Endometrial microvascular endothelial cells (primary cell): ENCODE results near the gene ERBB4. TPM values are rescaled to one million over a fixed set of nuclear protein-coding genes. Genes with fewer than 3 reads are reported as not detected.
"Not testable (repeated sequence)": the region's sequence is repeated elsewhere in the genome, so short reads cannot be mapped to it uniquely, and the experiment has no call there.

ENCODE experiments used
- in situ Hi-C: cut with HindIII; loops from 2 replicates; pipeline ENCODE4 v1.10.0; 2017; ENCODE audit warnings: low sequenced_read_pairs, low pct_unique_long_range_greater_than_20kb; ENCODE audit errors: inconsistent ontology term
- total RNA-seq: library from RNA; depleted of rRNA; stranded (reverse); fragments of >200 nt; gene quantifications from one replicate; pipeline ENCODE4 v1.2.3, GENCODE V29; 2015; ENCODE audit errors: inconsistent ontology term

ERBB4 gene
- total RNA-seq, 1 donor from 2014 or later: not detected

DNA sequence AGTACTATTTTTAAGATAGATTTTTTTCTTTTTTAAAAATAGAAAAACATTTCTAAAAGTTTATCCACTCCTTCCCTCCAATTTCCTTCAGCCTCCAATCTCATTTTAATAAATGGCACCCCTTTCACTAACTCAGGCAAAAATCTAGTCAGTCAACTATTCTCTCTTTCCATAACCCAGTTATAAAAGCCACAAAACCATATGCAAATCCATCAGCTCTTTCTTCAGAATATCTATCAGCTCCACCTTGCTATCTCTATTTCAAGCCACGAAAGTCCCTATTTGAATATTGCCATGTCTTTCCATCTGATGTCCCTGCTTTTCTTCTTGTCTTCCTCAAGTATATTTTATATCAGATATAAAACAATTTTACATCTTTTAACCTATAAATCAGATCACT is 397.1 kb downstream of the ERBB4 start:
- in situ Hi-C loops: no loop called here

- in situ Hi-C loops: no loop called here
These were observed 402.3 kb downstream of the ERBB4 start for GRCh38 chr2:212136216-212136795.

DNA sequence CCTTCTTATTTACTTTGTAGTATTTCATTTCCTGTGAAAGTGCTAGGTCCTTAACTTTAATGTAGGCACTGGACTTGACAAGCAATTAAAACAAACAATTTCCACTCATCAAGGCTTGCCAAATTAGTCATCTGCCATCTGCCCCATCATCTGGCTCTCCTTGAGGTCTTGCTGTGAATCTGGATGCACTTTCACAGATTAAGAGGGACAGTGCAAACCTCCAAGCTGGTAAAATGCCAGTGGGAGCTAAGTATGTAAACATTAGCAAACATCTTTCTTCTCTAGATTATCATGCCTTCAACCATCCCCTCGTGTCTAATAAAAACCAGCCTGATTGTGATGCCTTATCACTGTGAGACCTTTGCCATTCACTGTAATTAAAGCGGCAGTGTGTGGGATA is 402.9 kb downstream of the ERBB4 start:
- in situ Hi-C loops: no loop called here

GRCh38 chr2:212133337-212133736 is 405.3 kb downstream of the ERBB4 start:
- in situ Hi-C loops: no loop called here

GRCh38 chr2:212124598-212124997 is 414.0 kb downstream of the ERBB4 start:
- in situ Hi-C loops: no loop called here

GRCh38 chr2:212119591-212119990 is 419.0 kb downstream of the ERBB4 start:
- in situ Hi-C loops: no loop called here

- in situ Hi-C loops: no loop called here
These were observed 420.7 kb downstream of the ERBB4 start for GRCh38 chr2:212117926-212118325.

- in situ Hi-C loops: no loop called here
These were observed 424.1 kb downstream of the ERBB4 start for GRCh38 chr2:212114489-212114888.

- in situ Hi-C loops: no loop called here
These were observed 426.2 kb downstream of the ERBB4 start for GRCh38 chr2:212112401-212112800.

- in situ Hi-C loops: no loop called here
These were observed 428.6 kb downstream of the ERBB4 start for GRCh38 chr2:212109792-212110680.

- in situ Hi-C loops: no loop called here
These were observed 429.4 kb downstream of the ERBB4 start for GRCh38 chr2:212109217-212109616.

DNA sequence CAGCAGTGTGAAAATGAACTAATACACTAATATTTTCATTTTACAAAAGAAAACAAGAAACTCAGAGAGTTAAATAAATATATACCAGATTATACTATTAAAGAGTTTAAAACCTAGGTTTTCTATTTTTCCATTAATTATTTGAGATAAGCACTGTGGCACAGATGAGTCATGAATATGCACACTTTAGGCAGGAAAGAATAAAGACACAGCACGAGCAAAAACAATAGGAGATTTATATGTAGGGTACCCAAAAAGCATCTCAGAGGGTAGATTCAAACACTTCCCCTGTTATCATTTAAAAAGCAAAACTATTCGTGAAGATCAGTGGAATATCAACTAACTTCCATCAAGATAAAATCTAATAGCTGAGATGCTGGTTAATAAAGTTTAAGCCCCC is 430.6 kb downstream of the ERBB4 start:
- in situ Hi-C loops: no loop called here

DNA sequence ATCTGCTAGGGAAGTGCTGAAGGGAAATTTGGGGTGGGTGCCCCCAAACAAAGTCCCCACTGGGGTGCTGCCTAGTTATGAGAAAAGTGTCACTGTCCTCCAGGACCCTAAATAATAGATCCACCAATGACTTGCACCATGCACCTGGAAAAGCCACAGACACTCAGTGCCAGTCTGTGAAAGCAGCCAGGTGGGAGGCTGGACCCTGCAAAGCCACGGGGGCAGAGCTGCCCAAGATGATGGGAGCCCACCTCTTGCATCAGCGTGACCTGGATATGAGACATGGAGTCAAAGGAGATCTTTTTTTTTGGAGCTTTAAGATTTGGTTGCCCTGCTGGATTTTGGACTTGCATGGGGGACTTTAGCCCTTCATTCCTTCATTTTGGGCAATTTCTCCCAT is 431.6 kb downstream of the ERBB4 start:
- in situ Hi-C loops: no loop called here

GRCh38 chr2:212106536-212106935 is 432.1 kb downstream of the ERBB4 start:
- in situ Hi-C loops: not testable (repeated sequence)

DNA sequence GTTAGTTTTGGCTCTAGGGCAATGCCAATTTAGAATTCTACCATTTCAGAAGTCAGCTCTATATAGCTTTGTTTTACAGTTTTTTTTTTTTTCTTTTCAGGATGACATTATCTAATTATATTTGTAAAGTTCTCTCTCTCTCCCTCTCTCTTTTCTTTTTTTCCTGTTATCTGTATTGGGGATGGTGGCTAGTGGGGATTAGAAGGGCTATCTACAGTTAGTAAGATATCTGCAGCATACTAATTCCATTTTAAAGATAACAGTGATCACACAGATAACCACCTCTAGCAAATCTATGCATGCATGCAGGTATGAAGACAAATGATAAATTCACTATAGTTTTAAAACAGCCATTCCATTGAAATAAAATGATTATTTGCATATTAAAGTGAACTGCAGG is 438.9 kb downstream of the ERBB4 start:
- in situ Hi-C loops: no loop called here

DNA sequence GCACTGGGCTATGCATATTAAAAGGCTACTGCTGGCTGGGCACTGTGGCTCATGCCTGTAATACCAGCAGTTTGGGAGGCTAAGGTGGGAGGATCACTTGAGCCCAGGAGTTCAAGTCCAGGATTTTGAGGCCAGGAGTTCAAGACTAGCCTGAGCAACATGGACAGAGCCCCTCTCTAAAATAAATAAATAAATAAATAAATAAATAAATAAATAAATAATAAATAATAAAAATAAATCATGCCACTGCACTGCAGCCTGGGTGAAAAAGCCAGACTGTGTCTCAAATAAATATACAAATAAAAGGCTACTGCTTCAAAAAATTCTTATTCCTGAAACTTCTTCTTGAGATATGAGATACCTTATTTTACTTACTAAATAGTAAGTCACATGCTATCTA is 439.6 kb downstream of the ERBB4 start:
- in situ Hi-C loops: no loop called here

GRCh38 chr2:212097001-212097400 is 441.6 kb downstream of the ERBB4 start:
- in situ Hi-C loops: no loop called here

DNA sequence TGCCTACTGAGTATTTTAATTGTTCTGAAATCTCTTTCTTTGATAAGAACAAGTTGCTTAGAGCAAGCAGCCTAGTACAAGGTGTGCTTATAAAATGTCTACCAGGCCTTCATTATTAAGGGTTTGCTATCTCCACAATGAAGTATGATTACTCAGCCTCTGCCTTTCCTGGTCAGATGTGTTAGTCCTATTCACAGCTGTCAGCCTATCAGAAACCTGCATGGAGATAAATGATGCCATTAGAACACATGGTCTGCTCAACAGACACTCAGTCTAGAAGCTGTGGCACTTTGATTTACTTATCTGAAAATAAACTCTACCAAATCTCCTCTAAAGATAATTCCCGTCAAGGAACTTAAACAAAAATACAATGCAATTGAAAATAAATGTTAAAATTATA is 448.7 kb downstream of the ERBB4 start:
- in situ Hi-C loops: no loop called here

- in situ Hi-C loops: no loop called here
These were observed 450.2 kb downstream of the ERBB4 start for GRCh38 chr2:212088353-212088752.

DNA sequence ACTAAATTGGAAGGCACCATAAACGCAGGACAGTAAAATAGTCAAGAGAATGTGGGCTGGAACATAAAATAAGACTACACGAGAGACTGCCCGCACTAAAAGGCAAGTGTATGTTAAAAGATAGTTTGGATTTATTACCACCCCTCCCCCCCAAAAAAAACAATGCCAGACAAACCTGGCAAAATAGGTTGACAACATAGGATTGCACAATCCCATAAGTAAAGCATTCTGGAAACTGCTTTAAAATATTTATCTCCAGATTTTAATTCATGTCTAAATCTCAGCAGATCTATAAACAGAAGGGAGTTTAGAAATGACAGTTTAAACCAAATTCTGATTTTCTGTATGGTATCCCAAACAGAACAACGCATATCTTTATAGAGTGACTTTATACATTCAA is 455.1 kb downstream of the ERBB4 start:
- in situ Hi-C loops: no loop called here
